ENCODE results near the gene MRTFA.

DNA sequence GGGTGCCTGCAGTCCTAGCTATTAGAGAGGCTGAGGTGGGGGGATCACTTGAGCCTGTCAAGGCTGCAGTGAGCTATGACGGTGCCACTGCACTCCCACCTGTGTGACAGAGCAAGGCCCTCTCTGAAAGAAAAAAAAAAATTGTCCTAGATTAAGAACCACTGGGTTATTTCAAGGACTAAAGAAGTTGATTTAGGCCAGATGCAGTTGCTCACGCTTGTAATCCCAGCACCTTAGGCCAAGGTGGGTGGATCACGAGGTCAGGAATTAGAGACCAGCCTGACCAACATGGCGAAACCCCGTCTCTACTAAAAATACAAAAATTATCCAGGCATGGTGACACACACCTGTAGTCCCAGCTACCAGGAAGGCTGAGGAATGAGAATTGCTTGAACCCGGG lies 129.0 kb downstream of the MRTFA start:
- TF ChIP-seq, protein P1, sequence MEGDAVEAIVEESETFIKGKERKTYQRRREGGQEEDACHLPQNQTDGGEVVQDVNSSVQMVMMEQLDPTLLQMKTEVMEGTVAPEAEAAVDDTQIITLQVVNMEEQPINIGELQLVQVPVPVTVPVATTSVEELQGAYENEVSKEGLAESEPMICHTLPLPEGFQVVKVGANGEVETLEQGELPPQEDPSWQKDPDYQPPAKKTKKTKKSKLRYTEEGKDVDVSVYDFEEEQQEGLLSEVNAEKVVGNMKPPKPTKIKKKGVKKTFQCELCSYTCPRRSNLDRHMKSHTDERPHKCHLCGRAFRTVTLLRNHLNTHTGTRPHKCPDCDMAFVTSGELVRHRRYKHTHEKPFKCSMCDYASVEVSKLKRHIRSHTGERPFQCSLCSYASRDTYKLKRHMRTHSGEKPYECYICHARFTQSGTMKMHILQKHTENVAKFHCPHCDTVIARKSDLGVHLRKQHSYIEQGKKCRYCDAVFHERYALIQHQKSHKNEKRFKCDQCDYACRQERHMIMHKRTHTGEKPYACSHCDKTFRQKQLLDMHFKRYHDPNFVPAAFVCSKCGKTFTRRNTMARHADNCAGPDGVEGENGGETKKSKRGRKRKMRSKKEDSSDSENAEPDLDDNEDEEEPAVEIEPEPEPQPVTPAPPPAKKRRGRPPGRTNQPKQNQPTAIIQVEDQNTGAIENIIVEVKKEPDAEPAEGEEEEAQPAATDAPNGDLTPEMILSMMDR (conservative IDR thresholded peaks at IDR 0.05 in 1 of 2, IDR thresholded peaks at IDR 0.05 in 1 of 2; ENCODE audit: extremely low read depth in 1 of 2, insufficient read depth in 1 of 2, low read depth in 1 of 2, low read length in 2 of 2): no peak
- no peak for TF ChIP-seq EZH2 (IDR thresholded peaks at IDR 0.05; ENCODE audit: borderline replicate concordance, low read length)
